HEK293T (cell line): Measurements from ENCODE around the gene C10orf62.

Experiments used
- BHLHE40 ChIP-seq: fragments of 450-650 bp; IDR thresholded peaks from 2 replicates; pipeline ENCODE4 v1.6.1; 2016; ENCODE audit warnings: mild to moderate bottlenecking, moderate library complexity, borderline replicate concordance
- CTBP1 ChIP-seq: fragments of 450-650 bp; IDR thresholded peaks from 2 replicates; pipeline ENCODE4 v1.6.1; 2016; ENCODE audit warnings: borderline replicate concordance
- ELF4 ChIP-seq: fragments of 450-650 bp; IDR thresholded peaks from 2 replicates; pipeline ENCODE4 v1.6.1; 2017; ENCODE audit warnings: antibody characterized with exemption
- SUZ12 ChIP-seq: fragments of 450-650 bp; IDR thresholded peaks from 2 replicates; pipeline ENCODE4 v1.6.1; 2016; ENCODE audit warnings: mild to moderate bottlenecking
- TF ChIP-seq, protein P1 (sequence below): fragments of 450-650 bp; IDR thresholded peaks from 2 replicates; pipeline ENCODE4 v1.6.1; 2016

DNA sequence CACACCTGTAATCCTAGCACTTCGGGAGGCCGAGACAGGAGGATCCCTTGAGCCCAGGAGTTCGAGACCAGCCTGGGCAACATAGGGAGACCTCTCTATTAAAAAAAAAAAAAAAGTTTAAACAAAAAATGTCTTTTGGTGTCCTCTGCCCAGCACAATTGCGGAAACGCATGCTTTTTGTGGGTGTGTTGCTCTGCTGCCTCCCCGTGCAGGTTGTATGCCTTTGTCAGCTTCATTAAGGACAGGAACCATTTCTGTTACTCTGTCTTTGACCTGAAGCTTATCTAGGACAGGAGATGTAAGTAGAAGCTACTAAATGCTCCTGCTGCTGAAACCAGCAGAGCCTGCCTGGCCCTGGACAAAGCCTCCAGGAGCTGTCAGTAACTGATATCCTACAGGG, 38.2 kb upstream of the C10orf62 start:
- no peak for TF ChIP-seq BHLHE40
- no peak for TF ChIP-seq SUZ12
- TF ChIP-seq ELF4, result no peak
- TF ChIP-seq, protein P1, sequence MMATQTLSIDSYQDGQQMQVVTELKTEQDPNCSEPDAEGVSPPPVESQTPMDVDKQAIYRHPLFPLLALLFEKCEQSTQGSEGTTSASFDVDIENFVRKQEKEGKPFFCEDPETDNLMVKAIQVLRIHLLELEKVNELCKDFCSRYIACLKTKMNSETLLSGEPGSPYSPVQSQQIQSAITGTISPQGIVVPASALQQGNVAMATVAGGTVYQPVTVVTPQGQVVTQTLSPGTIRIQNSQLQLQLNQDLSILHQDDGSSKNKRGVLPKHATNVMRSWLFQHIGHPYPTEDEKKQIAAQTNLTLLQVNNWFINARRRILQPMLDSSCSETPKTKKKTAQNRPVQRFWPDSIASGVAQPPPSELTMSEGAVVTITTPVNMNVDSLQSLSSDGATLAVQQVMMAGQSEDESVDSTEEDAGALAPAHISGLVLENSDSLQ, result no peak
- no peak for TF ChIP-seq CTBP1
